ENCODE data around the gene SAA1.

- TF ChIP-seq CTCF (IDR thresholded peaks at IDR 0.05 in 2 of 3, conservative IDR thresholded peaks at IDR 0.05 in 1 of 3; ENCODE audit: control insufficient read depth in 2 of 3, extremely low read depth in 1 of 3, insufficient read depth in 1 of 3, low read depth in 3 of 3, low read length in 3 of 3) (no peak), CHD1 (IDR thresholded peaks at IDR 0.05; ENCODE audit: low read depth, low read length) (no peak), CEBPB (IDR thresholded peaks at IDR 0.05; ENCODE audit: borderline replicate concordance in 1 of 2, low read depth in 2 of 2, low read length in 2 of 2) (no peak)
Observed at GRCh38 chr11:18261721-18262120, 4.3 kb upstream of the SAA1 start.

Measured in GM12878 (cell line).